RWPE2 (cell line): ENCODE results near the gene PPID.

ENCODE experiments used
- ATAC-seq: fragments of 200-7000 bp; cut with Tn5 transposase; 3 replicates; pipeline ENCODE4 v1.9.1; 2021; ENCODE audit warnings: low read depth
- DNase-seq: peaks from one replicate; pipeline ENCODE4 v3.0.0-alpha.2; 2020; ENCODE audit warnings: low spot score
- H3K27ac ChIP-seq: fragments of 450-650 bp; 2 replicates; pipeline ENCODE4 v1.5.1; 2017; ENCODE audit warnings: mild to moderate bottlenecking; ENCODE audit not compliant: poor library complexity, severe bottlenecking
- H3K27me3 ChIP-seq: fragments of 250-450 bp; sonication (Bioruptor Pico); 2 replicates; pipeline ENCODE4 v1.5.1; 2021; ENCODE audit warnings: mild to moderate bottlenecking, moderate library complexity; ENCODE audit not compliant: insufficient read depth, poor library complexity, severe bottlenecking
- H3K36me3 ChIP-seq: fragments of 250-450 bp; sonication (Bioruptor Pico); 2 replicates; pipeline ENCODE4 v1.5.1; 2020; ENCODE audit warnings: low read depth, mild to moderate bottlenecking, moderate library complexity
- H3K4me1 ChIP-seq: fragments of 250-450 bp; sonication (Bioruptor Pico); 2 replicates; pipeline ENCODE4 v1.5.1; 2021; ENCODE audit warnings: mild to moderate bottlenecking, moderate library complexity; ENCODE audit not compliant: insufficient read depth, poor library complexity, severe bottlenecking
- H3K4me3 ChIP-seq: fragments of 250-450 bp; sonication (Bioruptor Pico); 2 replicates; pipeline ENCODE4 v1.5.1; 2021; ENCODE audit warnings: mild to moderate bottlenecking, moderate library complexity; ENCODE audit not compliant: severe bottlenecking
- H3K9me3 ChIP-seq: fragments of 250-450 bp; sonication (Bioruptor Pico); 2 replicates; pipeline ENCODE4 v1.5.1; 2021; ENCODE audit warnings: mild to moderate bottlenecking, moderate library complexity; ENCODE audit not compliant: severe bottlenecking
- TF ChIP-seq, protein P1 (sequence below): fragments of 450-650 bp; IDR thresholded peaks from one replicate; pipeline ENCODE4 v1.5.1; 2017; ENCODE audit warnings: mild to moderate bottlenecking, moderate library complexity; ENCODE audit not compliant: poor library complexity, severe bottlenecking

PPID gene

DNA sequence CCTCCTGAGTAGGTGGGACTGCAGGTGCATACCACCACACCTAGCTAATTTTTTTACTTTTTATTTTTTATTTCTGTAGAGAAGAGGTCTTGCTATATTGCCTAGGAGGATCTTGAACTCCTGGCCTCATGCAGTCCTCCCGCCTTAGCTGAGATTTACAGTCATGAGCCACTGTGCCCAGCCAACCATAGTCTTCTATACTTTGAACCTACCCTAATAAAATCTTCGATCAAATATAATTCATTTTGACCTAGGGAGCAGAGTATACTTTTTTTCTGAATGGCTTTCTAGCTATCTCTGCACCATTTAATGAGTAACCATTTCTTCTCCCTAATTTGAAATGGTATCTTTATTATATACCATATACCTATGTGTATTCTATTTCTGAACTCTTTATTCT, 44.4 kb downstream of the PPID start:
- ATAC-seq (no peak), DNase-seq (no peak)
- Histone ChIP-seq H3K4me1 (no peaks in the 10 kb centered on the region), H3K27me3 (no peaks in the 10 kb centered on the region), H3K27ac (no peak overlapping the region), H3K9me3 (no peaks in the 10 kb centered on the region), H3K4me3 (no peak overlapping the region), H3K36me3 (peaks cover 4% of the 10 kb centered on the region; the same call in 1 of the 2 replicates)
- TF ChIP-seq, protein P1, sequence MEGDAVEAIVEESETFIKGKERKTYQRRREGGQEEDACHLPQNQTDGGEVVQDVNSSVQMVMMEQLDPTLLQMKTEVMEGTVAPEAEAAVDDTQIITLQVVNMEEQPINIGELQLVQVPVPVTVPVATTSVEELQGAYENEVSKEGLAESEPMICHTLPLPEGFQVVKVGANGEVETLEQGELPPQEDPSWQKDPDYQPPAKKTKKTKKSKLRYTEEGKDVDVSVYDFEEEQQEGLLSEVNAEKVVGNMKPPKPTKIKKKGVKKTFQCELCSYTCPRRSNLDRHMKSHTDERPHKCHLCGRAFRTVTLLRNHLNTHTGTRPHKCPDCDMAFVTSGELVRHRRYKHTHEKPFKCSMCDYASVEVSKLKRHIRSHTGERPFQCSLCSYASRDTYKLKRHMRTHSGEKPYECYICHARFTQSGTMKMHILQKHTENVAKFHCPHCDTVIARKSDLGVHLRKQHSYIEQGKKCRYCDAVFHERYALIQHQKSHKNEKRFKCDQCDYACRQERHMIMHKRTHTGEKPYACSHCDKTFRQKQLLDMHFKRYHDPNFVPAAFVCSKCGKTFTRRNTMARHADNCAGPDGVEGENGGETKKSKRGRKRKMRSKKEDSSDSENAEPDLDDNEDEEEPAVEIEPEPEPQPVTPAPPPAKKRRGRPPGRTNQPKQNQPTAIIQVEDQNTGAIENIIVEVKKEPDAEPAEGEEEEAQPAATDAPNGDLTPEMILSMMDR: no peak

DNA sequence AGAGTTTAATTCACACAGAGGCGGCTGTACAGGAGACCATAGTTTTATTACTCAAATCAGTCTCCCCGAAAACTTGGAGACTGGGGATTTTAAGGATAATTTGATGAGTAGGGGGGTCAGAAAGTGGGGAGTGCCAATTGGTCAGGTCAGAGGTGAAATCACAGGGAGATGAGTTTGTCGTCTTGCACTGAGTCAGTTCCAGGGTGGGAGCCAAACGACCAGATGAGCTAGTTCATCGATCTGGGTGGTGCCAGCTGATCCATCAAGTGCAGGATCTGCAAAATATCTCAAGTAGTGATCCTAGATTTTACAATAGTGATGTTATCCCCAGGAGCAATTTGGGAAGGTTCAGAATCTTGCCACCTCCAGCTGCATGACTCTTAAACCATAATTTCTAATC, 47.1 kb downstream of the PPID start:
- Histone ChIP-seq H3K27me3 (no peaks in the 10 kb centered on the region), H3K4me1 (peaks cover 3% of the 10 kb centered on the region), H3K27ac (no peak overlapping the region), H3K9me3 (no peaks in the 10 kb centered on the region), H3K4me3 (no peak overlapping the region), H3K36me3 (peaks cover 4% of the 10 kb centered on the region; the same call in 1 of the 2 replicates)
- ATAC-seq: no peak
- TF ChIP-seq, protein P1: no peak
- DNase-seq: no peak

DNA sequence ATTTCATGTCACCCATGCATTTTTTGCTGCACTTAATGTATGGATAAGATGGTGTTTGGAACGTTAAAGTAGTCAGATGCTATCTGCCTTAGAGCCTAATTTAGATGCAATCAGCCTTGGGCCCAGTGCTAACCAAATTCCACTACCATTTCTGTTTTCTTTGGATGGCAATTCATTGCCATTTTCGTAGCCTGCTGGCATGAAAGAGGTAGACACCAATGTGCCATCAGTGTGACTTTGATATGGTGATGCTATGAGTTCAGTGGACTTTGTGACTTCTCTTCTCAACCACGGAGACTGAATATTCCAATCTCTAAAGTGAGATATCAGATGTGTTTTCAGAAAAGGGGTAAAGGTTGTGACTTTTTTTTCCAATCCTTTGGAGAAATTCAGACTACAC, 49.6 kb downstream of the PPID start:
- Histone ChIP-seq H3K4me1 (peaks cover 3% of the 10 kb centered on the region), H3K36me3 (peaks cover 5% of the 10 kb centered on the region), H3K27ac (no peak overlapping the region), H3K9me3 (no peaks in the 10 kb centered on the region), H3K4me3 (no peak overlapping the region), H3K27me3 (no peaks in the 10 kb centered on the region)
- DNase-seq: no peak
- TF ChIP-seq, protein P1: no peak
- no peak for ATAC-seq

DNA sequence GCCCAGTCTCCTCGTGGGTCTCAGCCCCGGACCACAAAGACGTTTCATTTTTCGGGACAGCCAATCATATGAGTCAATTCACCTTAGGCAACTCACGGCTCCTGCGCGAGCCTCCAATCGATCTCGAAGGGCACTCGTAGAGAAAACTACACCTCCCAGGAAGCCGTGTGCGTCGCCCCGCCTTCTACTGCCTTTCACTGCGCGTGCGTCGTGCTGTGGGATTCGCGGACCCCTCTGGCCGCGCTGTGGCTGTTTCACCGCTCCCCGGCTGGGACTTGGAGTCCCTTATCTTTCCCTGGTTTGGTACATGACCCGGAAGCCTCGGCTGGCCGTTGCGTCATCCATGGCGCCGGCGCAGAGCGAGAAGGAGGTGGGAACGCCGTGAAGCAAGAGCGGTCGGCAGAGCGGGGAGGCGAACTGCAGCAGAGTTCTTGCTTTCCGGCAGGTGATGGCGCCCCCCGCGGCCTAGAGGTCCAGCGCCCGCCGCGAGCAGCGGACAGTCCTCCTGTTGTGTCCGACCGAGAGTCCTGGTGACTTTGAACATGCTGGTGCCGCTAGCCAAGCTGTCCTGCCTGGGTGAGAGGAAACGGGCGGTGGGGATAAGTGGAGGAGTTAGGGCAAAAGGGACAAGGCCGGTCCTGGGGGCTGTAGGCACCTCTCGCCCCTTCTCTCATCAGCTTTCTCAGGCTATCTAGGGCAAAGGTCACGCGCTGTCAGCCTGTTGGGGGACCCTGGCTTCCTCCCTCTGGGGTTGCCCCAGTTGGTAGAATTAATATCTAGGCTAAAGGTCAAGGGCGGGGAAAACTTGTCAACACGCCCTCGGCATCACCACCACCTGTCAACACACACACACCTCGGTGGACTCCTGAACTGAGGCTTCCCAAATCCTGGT, 51.0 kb downstream of the PPID start, which contains the start of gene ETFDH:
TSS of gene ETFDH (plus strand) at position 382 of the 892 bp plus-strand sequence. CDS start at position 543, 161 bp downstream.
- Histone ChIP-seq H3K4me1 (peaks cover 3% of the 10 kb centered on the region), H3K4me3 (peak within 1 kb of the TSS; percentile 80), H3K9me3 (no peaks in the 10 kb centered on the region), H3K27me3 (no peaks in the 10 kb centered on the region), H3K27ac (peak within 1 kb of the TSS; percentile 63), H3K36me3 (peaks cover 14% of the 10 kb centered on the region)
- ATAC-seq: peak; percentile 86
- DNase-seq: peak; percentile 98
- TF ChIP-seq, protein P1: peak; percentile 90

DNA sequence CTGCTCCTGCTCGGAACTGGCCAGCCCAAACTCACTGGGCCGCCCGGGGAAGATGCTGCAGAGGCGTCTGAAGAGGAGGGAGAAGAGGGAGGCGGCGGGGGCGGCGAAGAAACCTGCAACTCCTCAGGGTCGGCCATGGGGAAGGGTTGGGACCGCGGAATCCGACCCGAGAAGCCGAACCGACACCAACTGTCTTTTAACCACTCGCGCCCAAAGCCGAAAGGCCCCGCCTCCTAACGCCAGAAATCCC, 51.6 kb downstream of the PPID start, which contains the start of gene C4orf46:
TSS of gene C4orf46 (minus strand) at position 223 of the 250 bp plus-strand sequence. CDS start at position 137, 86 bp downstream.
- Histone ChIP-seq H3K27me3 (no peaks in the 10 kb centered on the region), H3K27ac (peak within 1 kb of the TSS; percentile 63), H3K36me3 (peaks cover 18% of the 10 kb centered on the region), H3K9me3 (no peaks in the 10 kb centered on the region), H3K4me3 (peak within 1 kb of the TSS; percentile 80), H3K4me1 (peaks cover 3% of the 10 kb centered on the region)
- ATAC-seq (no peak), DNase-seq (no peak)
- TF ChIP-seq, protein P1: no peak
